GM19468 (cell line): ENCODE measurements around the gene DLG2.

ENCODE experiments used
- ATAC-seq: cut with Tn5 transposase; IDR thresholded peaks from one replicate; pipeline ENCODE4 v1.9.1; 2021; ENCODE audit warnings: mild to moderate bottlenecking, moderate library complexity, moderate number of reproducible peaks; ENCODE audit not compliant: unreplicated experiment; ENCODE audit errors: extremely low read depth

Gene DLG2

DNA sequence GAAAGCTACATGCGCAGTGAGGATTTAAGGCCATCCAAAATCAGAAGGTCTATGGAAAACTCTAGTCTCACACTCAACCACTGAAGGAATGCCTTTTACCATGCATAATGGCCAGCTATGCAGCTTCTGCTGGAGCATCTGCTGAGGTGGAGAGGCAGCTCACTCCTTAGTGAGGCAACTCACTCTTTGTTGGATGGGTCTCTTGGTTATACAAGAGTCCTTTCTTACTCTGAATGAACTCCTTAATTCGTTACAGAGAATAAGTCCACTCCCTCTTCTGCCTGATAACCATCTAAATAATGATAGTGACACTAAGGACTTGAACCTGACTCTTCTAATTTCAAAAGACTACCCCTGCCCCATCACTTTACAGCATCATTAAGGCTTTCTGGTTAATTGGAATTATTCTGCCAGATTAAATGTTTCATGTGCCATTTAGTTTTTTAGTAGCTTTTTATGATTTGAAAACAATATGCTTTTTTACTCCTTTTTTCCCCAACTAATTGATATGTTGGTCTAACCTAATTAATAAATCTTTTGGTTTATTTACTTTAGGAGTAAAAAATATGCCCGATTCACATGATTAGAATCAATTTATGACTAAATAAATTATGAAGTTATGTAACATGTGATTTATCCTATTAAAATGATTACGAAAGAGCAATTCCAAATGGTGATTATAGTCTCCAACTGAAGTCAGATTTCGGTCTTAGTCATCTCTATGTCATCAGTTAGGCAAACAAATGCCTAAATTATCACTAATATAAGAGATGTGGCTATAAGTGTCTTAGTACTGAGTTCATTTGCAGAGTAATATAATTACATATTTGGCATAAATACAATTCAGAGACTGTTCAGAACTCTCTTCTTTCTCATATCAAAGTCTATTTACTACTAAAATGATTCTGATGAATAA is 2054.3 kb downstream of the DLG2 start:
- no peak for ATAC-seq

GRCh38 chr11:83571302-83571701 is 2055.8 kb downstream of the DLG2 start:
- ATAC-seq, result no peak

DNA sequence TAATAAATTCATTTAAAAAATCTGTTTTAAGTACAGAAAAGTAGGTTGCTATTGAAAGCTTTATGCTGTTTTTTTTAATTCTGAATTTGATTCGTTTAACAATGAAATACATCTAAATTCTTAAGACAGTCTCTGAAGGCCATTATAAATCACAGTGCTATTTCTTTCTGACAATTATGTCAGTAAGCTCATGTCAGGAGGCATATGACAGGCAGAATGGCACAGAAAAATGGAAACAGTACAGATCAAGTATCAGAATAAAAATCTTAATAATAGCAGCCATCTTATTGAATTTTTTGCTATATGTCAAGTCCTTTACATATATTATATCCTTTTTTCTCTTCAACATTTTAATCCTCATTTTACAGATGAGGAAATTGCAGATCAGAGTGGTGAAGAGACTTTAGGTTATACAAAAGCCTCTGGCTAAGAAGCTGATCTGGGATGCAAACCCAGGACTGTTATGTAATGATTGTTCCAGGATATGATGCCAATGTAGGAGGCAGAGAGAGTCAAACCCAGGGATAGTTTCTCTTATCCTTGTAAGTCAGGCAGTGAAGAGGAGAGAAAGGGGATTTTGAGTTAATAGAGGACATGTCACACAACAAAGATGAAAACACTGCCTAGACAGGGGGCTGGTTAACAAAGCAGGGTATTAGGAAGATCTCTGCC is 2057.9 kb downstream of the DLG2 start:
- no peak for ATAC-seq

DNA sequence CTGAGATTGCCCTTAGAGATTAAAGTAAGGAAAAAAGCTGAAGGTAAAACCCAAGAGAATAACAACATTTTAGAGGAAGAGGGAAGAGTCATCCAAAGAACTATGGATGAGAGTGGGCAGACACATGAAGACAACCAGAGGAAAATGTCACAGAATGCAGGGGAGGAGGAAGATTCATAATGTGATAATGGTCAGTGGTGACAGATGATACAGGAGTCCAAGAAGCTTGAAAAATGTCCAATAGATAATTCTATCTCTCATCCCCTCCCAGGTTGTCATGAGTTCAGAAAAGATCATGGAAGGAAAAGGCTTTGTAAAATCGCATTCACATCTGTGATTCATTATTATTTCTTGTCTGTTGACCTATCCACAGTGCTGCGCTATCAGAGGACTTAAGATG is 2058.6 kb downstream of the DLG2 start:
- no peak for ATAC-seq

DNA sequence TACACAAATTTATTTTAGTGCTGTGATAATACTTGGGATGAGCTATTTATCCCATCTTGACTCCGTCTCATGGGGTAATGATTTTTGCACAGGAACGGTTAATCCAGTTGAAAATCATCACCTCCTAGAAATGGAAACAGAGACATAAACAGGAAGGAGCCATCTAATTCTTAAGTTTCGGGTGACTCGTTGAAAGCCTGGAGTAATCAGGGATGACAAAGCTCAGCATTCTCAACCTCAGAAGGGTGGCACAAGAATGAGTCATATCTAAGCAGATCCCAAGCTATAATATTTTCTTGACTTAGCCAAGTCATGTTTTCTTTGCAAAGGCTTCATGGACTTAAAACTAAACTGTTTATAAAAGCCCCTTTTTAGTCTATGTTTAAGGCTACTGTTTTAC is 2060.2 kb downstream of the DLG2 start:
- ATAC-seq, result no peak

DNA sequence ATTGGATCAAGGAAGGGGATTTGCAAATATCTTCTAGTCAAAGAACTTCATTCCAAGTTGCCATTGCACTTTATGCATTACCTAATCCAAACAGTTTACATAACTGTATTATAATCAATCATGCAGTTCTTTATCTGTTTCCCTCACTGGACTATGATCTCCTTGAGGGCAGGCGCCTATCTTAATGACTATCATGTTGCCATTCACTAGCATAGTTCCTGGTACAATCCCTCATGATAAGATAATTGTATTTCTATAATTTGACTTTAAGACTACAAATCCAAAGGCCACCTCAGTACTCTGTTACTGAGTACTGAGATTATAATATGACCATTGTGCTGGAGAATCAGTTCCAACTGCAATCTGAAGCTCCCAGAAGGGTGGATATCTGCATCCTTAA is 2062.3 kb downstream of the DLG2 start:
- ATAC-seq, result no peak

DNA sequence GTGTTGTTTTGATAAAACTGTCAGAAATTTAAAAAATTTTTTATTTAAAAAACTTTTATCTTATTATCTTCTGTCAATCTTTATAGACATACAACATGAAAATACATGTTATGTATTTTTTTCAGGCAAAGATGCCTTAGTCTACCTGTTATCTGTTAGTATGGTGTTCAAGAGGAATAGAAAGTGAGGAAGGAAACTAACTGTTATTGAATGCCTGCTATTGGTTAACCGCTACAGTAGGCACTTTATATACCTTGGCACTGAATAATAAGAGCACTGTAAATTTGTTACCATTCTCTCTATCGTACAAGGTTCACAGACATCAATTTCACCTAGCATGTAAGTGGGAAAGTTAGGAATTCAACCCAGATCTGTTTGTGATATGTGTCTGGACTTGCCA is 2068.9 kb downstream of the DLG2 start:
- no peak for ATAC-seq

DNA sequence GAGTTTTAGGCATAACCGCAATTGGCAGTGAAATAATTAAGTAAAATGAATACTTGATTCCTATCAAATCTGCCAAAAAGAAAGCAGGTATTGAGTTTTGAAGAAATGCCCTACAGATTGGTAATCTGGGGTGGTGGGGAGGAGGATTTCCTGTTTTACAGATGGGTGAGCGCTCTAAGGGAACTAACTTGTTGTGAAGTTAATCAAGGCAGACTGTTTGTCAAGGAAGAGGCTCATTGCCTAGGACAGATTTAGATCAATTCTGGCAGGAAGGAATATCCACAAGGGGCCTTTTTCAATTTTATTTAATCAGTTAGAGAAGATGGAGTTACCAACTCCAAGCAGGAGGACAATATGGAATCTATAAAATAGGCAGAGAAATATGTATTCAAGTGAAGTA is 2069.5 kb downstream of the DLG2 start:
- ATAC-seq, result no peak

DNA sequence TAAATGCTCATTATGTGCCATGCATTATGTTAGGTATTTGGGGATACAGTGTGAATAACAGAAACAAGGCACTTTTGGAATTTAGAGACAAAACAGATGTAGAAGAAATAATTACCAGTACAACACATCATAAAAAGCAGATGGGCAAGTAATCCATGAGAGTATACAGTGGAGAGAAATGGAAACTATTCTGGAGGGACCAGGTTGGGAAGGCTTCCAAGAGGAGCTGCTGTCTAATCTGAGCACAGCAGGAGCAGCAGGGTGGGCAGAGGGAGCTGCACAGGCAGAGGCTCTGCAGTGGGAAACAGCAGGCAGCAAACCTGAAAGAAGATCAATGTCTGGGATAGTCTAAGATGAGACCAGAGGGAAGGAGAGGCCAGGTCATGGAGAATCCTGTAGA is 2072.3 kb downstream of the DLG2 start:
- no peak for ATAC-seq

GRCh38 chr11:83549984-83550667 is 2077.0 kb downstream of the DLG2 start:
- no peak for ATAC-seq

- no peak for ATAC-seq
Measured at GRCh38 chr11:83546368-83546767, 2080.8 kb downstream of the DLG2 start.

- ATAC-seq, result no peak
Measured at GRCh38 chr11:83545494-83546260, 2081.5 kb downstream of the DLG2 start.

GRCh38 chr11:83544846-83545245 is 2082.3 kb downstream of the DLG2 start:
- ATAC-seq, result no peak

GRCh38 chr11:83543706-83544439 is 2083.3 kb downstream of the DLG2 start:
- ATAC-seq, result no peak

- no peak for ATAC-seq
Measured at GRCh38 chr11:83542861-83543260, 2084.3 kb downstream of the DLG2 start.

DNA sequence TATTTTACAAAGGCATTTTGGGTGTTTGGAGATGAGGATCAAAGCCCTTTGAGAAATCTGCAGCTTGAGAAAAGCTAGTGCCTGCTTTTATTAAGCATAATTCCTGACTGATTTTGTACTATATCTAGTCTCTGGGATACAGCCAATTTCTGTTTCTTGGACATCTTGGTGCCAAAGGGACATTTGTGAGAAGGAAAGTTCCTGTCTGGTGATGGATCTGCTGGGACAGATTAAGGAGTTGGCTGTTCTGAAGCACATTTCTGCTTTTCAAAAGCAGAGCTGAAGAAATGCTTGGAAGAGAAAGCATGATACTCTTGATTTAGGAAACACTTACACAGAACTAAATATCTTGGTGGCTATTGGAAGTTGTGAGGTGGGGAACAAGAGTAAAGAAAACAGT is 2086.4 kb downstream of the DLG2 start:
- no peak for ATAC-seq

GRCh38 chr11:83540112-83540675 is 2086.9 kb downstream of the DLG2 start:
- no peak for ATAC-seq

DNA sequence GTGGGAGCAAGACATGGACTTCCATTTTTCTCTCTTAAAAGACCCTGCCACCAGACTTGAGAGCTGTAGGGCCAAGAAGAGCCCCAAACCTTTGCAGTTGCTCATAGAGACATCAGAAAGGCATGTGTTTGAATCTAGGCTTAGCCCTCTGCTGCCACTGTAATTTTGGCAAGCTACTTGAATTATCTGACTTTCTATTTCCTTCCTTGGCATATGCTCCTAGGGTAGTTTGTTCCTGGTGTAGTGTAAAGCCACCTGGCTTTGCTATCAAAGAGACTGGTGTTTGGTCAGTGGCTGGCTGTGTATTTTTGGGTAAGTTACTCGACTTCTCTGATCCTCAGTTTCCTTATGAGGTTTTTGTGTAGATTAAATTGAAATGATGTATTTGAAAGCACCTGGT is 2088.9 kb downstream of the DLG2 start:
- ATAC-seq, result no peak

DNA sequence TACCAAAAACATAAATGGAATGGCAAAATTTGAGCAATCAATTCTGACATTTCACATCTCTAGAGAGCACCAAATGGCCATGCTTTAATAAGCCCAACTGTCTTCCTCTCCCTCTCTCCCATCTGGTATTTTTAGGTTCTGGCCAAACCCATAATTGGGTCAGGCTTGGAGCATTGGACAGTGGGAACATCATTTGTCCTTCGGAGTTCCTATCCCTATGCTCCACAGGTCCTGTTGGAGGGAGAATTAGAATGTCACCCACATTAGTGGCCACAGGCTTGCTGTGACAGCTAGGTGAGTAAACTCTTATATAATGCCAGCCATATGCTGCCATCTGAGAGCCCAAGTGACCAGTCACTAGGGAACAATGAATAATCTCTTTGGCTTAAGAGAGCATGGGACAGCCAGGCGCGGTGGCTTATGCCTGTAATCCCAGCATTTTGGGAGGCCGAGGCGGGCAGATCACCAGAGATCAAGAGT is 2090.0 kb downstream of the DLG2 start:
- ATAC-seq, result no peak
